OCI-LY1 (cell line): ENCODE results near the gene ABCF1.

Experiments used
- CTCF ChIP-seq: fragments of 200-600 bp; sonication (generic), shearing (Covaris generic); IDR thresholded peaks from 2 replicates; pipeline ENCODE4 v1.5.1; 2017; ENCODE audit warnings: mild to moderate bottlenecking, antibody characterized with exemption, low read length, moderate library complexity, mixed read lengths
- EZH2 ChIP-seq: fragments of 200-600 bp; sonication (generic), shearing (Covaris generic); IDR thresholded peaks from 2 replicates; pipeline ENCODE4 v1.8.0; 2017; ENCODE audit warnings: borderline replicate concordance, mixed run types, mild to moderate bottlenecking, antibody characterized with exemption, low read length, moderate library complexity, mixed read lengths

GRCh38 chr6:30543821-30544220 is 27.4 kb upstream of the ABCF1 start:
- TF ChIP-seq EZH2, result no peak
- no peak for TF ChIP-seq CTCF
